GM23338 (cell line): ENCODE measurements around the gene ZBTB20. TPM values are rescaled to one million over a fixed set of nuclear protein-coding genes. Genes with fewer than 3 reads are reported as not detected.
A peak's percentile ranks its signal among the peaks of the same experiment; 100 is the strongest.

Experiments used
- ATAC-seq: fragments of 200-7000 bp; cut with Tn5 transposase; 3 replicates; pipeline ENCODE4 v1.9.1; 2020
- DNase-seq: peaks from one replicate; pipeline ENCODE4 v3.0.0-alpha.2; 2015; ENCODE audit warnings: low spot score
- H2AFZ ChIP-seq: fragments of 200-600 bp; sonication (generic); 2 replicates; pipeline ENCODE4 v1.8.0; 2016; ENCODE audit warnings: antibody characterized with exemption, mild to moderate bottlenecking, moderate library complexity
- H3F3A ChIP-seq: fragments of 200-600 bp; sonication (generic); replicated peaks from 2 replicates; pipeline ENCODE4 v1.8.0; 2017; ENCODE audit warnings: antibody characterized with exemption, mixed run types, low read depth
- H3K27ac ChIP-seq: fragments of 200-600 bp; sonication (generic); 2 replicates; pipeline ENCODE4 v1.6.1; 2016; ENCODE audit warnings: low read depth
- H3K27me3 ChIP-seq: fragments of 200-600 bp; sonication (generic); 2 replicates; pipeline ENCODE4 v1.8.0; 2016; ENCODE audit warnings: mild to moderate bottlenecking, mixed run types, moderate library complexity; ENCODE audit not compliant: insufficient read depth
- H3K36me3 ChIP-seq: fragments of 200-600 bp; sonication (generic); 2 replicates; pipeline ENCODE4 v1.8.0; 2016; ENCODE audit warnings: mild to moderate bottlenecking; ENCODE audit not compliant: insufficient read depth
- H3K4me1 ChIP-seq: fragments of 200-600 bp; sonication (generic); 2 replicates; pipeline ENCODE4 v1.8.0; 2016; ENCODE audit warnings: mild to moderate bottlenecking, moderate library complexity; ENCODE audit not compliant: insufficient read depth
- H3K4me2 ChIP-seq: fragments of 200-600 bp; sonication (generic); 2 replicates; pipeline ENCODE4 v1.7.1; 2017; ENCODE audit warnings: mixed run types
- H3K4me3 ChIP-seq: fragments of 200-600 bp; sonication (generic); 2 replicates; pipeline ENCODE4 v1.6.1; 2016; ENCODE audit warnings: mixed run types
- H3K79me2 ChIP-seq: fragments of 200-600 bp; sonication (generic); replicated peaks from 2 replicates; pipeline ENCODE4 v1.8.0; 2017; ENCODE audit warnings: mild to moderate bottlenecking; ENCODE audit not compliant: insufficient read depth
- H3K9me2 ChIP-seq: fragments of 200-600 bp; sonication (generic); 2 replicates; pipeline ENCODE4 v1.8.0; 2017; ENCODE audit not compliant: insufficient read depth
- H4K20me1 ChIP-seq: fragments of 200-600 bp; sonication (generic); replicated peaks from 2 replicates; pipeline ENCODE4 v1.8.0; 2017; ENCODE audit warnings: mild to moderate bottlenecking; ENCODE audit not compliant: insufficient read depth
- H3K27ac Mint-ChIP-seq: 2 replicates; pipeline ENCODE4 v1.8.0; 2020; ENCODE audit warnings: inconsistent platforms, mild to moderate bottlenecking, moderate library complexity, mixed read lengths
- H3K27me3 Mint-ChIP-seq: 3 replicates; pipeline ENCODE4 v1.8.0; 2022; ENCODE audit warnings: low read depth, mild to moderate bottlenecking, moderate library complexity, mixed read lengths, inconsistent platforms; ENCODE audit not compliant: insufficient read depth, poor library complexity
- H3K36me3 Mint-ChIP-seq: 3 replicates; pipeline ENCODE4 v1.8.0; 2021; ENCODE audit warnings: low read depth, mild to moderate bottlenecking, inconsistent platforms, moderate library complexity, mixed read lengths
- H3K4me1 Mint-ChIP-seq: 3 replicates; pipeline ENCODE4 v1.8.0; 2020; ENCODE audit warnings: mild to moderate bottlenecking, inconsistent platforms, mixed read lengths
- H3K4me3 Mint-ChIP-seq: 3 replicates; pipeline ENCODE4 v1.8.0; 2021; ENCODE audit warnings: moderate library complexity, mild to moderate bottlenecking, inconsistent platforms, mixed read lengths
- H3K9me3 Mint-ChIP-seq: 3 replicates; pipeline ENCODE4 v1.8.0; 2020; ENCODE audit warnings: moderate library complexity, mild to moderate bottlenecking, inconsistent platforms, mixed read lengths
- CREB1 ChIP-seq: fragments of 250-450 bp; sonication (Bioruptor Pico); IDR thresholded peaks from 2 replicates; pipeline ENCODE4 v1.5.0; 2020; ENCODE audit warnings: low read depth, mild to moderate bottlenecking, moderate library complexity
- EZH2 ChIP-seq: fragments of 200-600 bp; sonication (generic); IDR thresholded peaks from one replicate; pipeline ENCODE4 v1.8.0; 2017; ENCODE audit warnings: antibody characterized with exemption, mild to moderate bottlenecking, low read depth; ENCODE audit not compliant: unreplicated experiment
- EZH2phosphoT487 ChIP-seq: fragments of 200-600 bp; sonication (generic); IDR thresholded peaks from one replicate; pipeline ENCODE4 v1.8.1; 2018; ENCODE audit warnings: antibody characterized with exemption; ENCODE audit not compliant: unreplicated experiment
- JUNB ChIP-seq: IDR thresholded peaks from one replicate; pipeline ENCODE4 v1.6.1; 2016; ENCODE audit warnings: antibody characterized with exemption; ENCODE audit not compliant: unreplicated experiment
- NANOG ChIP-seq: IDR thresholded peaks from 2 replicates; pipeline ENCODE4 v1.6.1; 2016; ENCODE audit warnings: antibody characterized with exemption, borderline replicate concordance
- POLR2AphosphoS5 ChIP-seq: IDR thresholded peaks from 2 replicates; pipeline ENCODE4 v1.6.1; 2016; ENCODE audit warnings: antibody characterized with exemption, low read depth
- STAT1 ChIP-seq: IDR thresholded peaks from one replicate; pipeline ENCODE4 v1.6.1; 2016; ENCODE audit warnings: antibody characterized with exemption; ENCODE audit not compliant: unreplicated experiment
- ZNF114 ChIP-seq: fragments of 250-450 bp; sonication (Bioruptor Pico); IDR thresholded peaks from 2 replicates; pipeline ENCODE4 v1.5.0; 2020; ENCODE audit warnings: mild to moderate bottlenecking, moderate library complexity
- ZNF331 ChIP-seq: fragments of 250-450 bp; sonication (Bioruptor Pico); IDR thresholded peaks from 2 replicates; pipeline ENCODE4 v1.5.0; 2020; ENCODE audit warnings: low read depth, mild to moderate bottlenecking, moderate library complexity
- polyA plus RNA-seq: library from polyadenylated mRNA; unstranded; fragments of >200 nt; fragmentation: Nextera tagmentation; extraction: Ambion mirVana; gene quantifications from 2 replicates; pipeline ENCODE4 v1.2.1, GENCODE V29; 2016
- total RNA-seq: library from RNA; depleted of rRNA; stranded (reverse); fragments of >200 nt; shearing (Covaris generic); gene quantifications from 2 replicates; pipeline ENCODE4 v1.2.3, GENCODE V29; 2014
- TF ChIP-seq, protein P1 (sequence below): IDR thresholded peaks from 2 replicates; pipeline ENCODE4 v1.6.1; 2016; ENCODE audit warnings: antibody characterized with exemption
- TF ChIP-seq, protein P2 (sequence below): IDR thresholded peaks from one replicate; pipeline ENCODE4 v1.6.1; 2018; ENCODE audit warnings: antibody characterized with exemption; ENCODE audit not compliant: unreplicated experiment
- TF ChIP-seq, protein P3 (sequence below), 2 experiments: fragments of 200-600 bp in 1 of 2; sonication (generic) in 1 of 2; conservative IDR thresholded peaks; 2 replicates each; pipeline versions ENCODE4 v1.5.1 to v1.6.1; 2016 to 2017; ENCODE audit warnings: antibody characterized with exemption in 2 of 2, low read depth in 2 of 2, mild to moderate bottlenecking in 2 of 2, moderate library complexity in 1 of 2
- TF ChIP-seq, protein P4 (sequence below): fragments of 250-450 bp; sonication (Bioruptor Pico); IDR thresholded peaks from 2 replicates; pipeline ENCODE4 v1.5.0; 2020; ENCODE audit warnings: mild to moderate bottlenecking, moderate library complexity

The ZBTB20 gene
- total and polyA plus RNA-seq, 2 experiments from 2014 or later = 2.0 to 3.3 TPM

DNA sequence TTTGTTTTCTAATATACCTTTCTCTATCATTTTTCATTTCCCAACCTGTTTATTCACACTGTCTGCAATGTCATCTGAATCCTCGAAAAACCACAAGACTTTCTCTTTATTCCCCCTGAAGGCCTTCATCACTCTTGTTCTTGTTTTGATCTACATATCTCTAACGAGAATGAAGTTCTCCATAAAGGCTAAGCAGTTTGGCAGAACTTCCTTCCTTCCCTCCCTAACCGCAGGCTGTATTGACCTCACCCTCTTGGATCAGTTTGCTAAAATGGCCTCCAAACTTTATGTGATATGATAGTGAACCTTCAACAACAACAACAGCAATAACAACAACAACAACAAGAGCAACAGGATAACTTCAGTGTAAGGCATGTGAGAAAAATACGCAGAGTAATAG lies 460.5 kb downstream of the ZBTB20 start (continued):
- TF ChIP-seq EZH2 = no peak
- TF ChIP-seq STAT1 = no peak
- no peak for TF ChIP-seq ZNF114
- no peak for TF ChIP-seq EZH2phosphoT487
- TF ChIP-seq, protein P1, sequence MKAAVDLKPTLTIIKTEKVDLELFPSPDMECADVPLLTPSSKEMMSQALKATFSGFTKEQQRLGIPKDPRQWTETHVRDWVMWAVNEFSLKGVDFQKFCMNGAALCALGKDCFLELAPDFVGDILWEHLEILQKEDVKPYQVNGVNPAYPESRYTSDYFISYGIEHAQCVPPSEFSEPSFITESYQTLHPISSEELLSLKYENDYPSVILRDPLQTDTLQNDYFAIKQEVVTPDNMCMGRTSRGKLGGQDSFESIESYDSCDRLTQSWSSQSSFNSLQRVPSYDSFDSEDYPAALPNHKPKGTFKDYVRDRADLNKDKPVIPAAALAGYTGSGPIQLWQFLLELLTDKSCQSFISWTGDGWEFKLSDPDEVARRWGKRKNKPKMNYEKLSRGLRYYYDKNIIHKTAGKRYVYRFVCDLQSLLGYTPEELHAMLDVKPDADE = no peak

DNA sequence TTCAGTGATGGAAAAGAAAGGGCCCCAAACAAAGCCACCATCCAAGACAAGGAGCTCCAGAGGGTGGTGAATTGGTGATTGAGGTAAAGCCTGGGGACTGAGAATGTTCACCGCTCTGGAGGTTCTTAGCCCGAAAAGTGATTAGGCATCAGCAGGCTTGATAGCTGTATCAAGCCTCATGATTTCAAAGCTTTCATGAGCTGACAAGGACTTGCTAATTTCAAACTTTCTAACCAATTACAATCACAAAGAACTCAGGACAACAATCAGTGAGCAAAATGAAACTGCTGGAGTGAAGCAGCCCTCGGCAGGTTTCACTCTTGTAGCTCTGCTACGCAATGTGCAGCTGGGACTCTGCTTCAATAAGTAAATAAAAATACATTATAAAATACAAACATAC lies 461.9 kb downstream of the ZBTB20 start:
- H3K36me3 ChIP-seq = no peaks in the 10 kb centered on the region
- no peaks in the 10 kb centered on the region for H3K9me3 Mint-ChIP-seq
- no peak overlapping the region for H3K4me3 Mint-ChIP-seq
- no peak overlapping the region for H3K27ac ChIP-seq
- H3K27me3 Mint-ChIP-seq = peaks cover 4% of the 10 kb centered on the region
- H3K4me2 ChIP-seq = peak overlapping the region; percentile 58
- no peaks in the 10 kb centered on the region for H4K20me1 ChIP-seq
- no peaks in the 10 kb centered on the region for H3F3A ChIP-seq
- no peak overlapping the region for H3K4me3 ChIP-seq
- H3K9me2 ChIP-seq = no peaks in the 10 kb centered on the region
- ATAC-seq (peak; percentile 55), DNase-seq (peak; percentile 12)
- peaks cover 26% of the 10 kb centered on the region for H3K4me1 ChIP-seq
- no peaks in the 10 kb centered on the region for H3K36me3 Mint-ChIP-seq
- peak overlapping the region; percentile 34; the same call in 1 of the 2 replicates for H2AFZ ChIP-seq
- no peaks in the 10 kb centered on the region for H3K79me2 ChIP-seq
- peak overlapping the region; percentile 13; the same call in 1 of the 2 replicates for H3K27ac Mint-ChIP-seq
- no peak for TF ChIP-seq ZNF114
- TF ChIP-seq, protein P2, sequence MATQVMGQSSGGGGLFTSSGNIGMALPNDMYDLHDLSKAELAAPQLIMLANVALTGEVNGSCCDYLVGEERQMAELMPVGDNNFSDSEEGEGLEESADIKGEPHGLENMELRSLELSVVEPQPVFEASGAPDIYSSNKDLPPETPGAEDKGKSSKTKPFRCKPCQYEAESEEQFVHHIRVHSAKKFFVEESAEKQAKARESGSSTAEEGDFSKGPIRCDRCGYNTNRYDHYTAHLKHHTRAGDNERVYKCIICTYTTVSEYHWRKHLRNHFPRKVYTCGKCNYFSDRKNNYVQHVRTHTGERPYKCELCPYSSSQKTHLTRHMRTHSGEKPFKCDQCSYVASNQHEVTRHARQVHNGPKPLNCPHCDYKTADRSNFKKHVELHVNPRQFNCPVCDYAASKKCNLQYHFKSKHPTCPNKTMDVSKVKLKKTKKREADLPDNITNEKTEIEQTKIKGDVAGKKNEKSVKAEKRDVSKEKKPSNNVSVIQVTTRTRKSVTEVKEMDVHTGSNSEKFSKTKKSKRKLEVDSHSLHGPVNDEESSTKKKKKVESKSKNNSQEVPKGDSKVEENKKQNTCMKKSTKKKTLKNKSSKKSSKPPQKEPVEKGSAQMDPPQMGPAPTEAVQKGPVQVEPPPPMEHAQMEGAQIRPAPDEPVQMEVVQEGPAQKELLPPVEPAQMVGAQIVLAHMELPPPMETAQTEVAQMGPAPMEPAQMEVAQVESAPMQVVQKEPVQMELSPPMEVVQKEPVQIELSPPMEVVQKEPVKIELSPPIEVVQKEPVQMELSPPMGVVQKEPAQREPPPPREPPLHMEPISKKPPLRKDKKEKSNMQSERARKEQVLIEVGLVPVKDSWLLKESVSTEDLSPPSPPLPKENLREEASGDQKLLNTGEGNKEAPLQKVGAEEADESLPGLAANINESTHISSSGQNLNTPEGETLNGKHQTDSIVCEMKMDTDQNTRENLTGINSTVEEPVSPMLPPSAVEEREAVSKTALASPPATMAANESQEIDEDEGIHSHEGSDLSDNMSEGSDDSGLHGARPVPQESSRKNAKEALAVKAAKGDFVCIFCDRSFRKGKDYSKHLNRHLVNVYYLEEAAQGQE = no peak
- no peak for TF ChIP-seq ZNF331 (CRISPR knock-in tag)
- no peak for TF ChIP-seq NANOG
- TF ChIP-seq, protein P3, sequence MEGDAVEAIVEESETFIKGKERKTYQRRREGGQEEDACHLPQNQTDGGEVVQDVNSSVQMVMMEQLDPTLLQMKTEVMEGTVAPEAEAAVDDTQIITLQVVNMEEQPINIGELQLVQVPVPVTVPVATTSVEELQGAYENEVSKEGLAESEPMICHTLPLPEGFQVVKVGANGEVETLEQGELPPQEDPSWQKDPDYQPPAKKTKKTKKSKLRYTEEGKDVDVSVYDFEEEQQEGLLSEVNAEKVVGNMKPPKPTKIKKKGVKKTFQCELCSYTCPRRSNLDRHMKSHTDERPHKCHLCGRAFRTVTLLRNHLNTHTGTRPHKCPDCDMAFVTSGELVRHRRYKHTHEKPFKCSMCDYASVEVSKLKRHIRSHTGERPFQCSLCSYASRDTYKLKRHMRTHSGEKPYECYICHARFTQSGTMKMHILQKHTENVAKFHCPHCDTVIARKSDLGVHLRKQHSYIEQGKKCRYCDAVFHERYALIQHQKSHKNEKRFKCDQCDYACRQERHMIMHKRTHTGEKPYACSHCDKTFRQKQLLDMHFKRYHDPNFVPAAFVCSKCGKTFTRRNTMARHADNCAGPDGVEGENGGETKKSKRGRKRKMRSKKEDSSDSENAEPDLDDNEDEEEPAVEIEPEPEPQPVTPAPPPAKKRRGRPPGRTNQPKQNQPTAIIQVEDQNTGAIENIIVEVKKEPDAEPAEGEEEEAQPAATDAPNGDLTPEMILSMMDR (conservative IDR thresholded peaks at IDR 0.05; ENCODE audit: low read depth in 2 of 2) = no peak
- no peak for TF ChIP-seq POLR2AphosphoS5
- TF ChIP-seq CREB1 (CRISPR knock-in tag) = no peak
- TF ChIP-seq, protein P4, sequence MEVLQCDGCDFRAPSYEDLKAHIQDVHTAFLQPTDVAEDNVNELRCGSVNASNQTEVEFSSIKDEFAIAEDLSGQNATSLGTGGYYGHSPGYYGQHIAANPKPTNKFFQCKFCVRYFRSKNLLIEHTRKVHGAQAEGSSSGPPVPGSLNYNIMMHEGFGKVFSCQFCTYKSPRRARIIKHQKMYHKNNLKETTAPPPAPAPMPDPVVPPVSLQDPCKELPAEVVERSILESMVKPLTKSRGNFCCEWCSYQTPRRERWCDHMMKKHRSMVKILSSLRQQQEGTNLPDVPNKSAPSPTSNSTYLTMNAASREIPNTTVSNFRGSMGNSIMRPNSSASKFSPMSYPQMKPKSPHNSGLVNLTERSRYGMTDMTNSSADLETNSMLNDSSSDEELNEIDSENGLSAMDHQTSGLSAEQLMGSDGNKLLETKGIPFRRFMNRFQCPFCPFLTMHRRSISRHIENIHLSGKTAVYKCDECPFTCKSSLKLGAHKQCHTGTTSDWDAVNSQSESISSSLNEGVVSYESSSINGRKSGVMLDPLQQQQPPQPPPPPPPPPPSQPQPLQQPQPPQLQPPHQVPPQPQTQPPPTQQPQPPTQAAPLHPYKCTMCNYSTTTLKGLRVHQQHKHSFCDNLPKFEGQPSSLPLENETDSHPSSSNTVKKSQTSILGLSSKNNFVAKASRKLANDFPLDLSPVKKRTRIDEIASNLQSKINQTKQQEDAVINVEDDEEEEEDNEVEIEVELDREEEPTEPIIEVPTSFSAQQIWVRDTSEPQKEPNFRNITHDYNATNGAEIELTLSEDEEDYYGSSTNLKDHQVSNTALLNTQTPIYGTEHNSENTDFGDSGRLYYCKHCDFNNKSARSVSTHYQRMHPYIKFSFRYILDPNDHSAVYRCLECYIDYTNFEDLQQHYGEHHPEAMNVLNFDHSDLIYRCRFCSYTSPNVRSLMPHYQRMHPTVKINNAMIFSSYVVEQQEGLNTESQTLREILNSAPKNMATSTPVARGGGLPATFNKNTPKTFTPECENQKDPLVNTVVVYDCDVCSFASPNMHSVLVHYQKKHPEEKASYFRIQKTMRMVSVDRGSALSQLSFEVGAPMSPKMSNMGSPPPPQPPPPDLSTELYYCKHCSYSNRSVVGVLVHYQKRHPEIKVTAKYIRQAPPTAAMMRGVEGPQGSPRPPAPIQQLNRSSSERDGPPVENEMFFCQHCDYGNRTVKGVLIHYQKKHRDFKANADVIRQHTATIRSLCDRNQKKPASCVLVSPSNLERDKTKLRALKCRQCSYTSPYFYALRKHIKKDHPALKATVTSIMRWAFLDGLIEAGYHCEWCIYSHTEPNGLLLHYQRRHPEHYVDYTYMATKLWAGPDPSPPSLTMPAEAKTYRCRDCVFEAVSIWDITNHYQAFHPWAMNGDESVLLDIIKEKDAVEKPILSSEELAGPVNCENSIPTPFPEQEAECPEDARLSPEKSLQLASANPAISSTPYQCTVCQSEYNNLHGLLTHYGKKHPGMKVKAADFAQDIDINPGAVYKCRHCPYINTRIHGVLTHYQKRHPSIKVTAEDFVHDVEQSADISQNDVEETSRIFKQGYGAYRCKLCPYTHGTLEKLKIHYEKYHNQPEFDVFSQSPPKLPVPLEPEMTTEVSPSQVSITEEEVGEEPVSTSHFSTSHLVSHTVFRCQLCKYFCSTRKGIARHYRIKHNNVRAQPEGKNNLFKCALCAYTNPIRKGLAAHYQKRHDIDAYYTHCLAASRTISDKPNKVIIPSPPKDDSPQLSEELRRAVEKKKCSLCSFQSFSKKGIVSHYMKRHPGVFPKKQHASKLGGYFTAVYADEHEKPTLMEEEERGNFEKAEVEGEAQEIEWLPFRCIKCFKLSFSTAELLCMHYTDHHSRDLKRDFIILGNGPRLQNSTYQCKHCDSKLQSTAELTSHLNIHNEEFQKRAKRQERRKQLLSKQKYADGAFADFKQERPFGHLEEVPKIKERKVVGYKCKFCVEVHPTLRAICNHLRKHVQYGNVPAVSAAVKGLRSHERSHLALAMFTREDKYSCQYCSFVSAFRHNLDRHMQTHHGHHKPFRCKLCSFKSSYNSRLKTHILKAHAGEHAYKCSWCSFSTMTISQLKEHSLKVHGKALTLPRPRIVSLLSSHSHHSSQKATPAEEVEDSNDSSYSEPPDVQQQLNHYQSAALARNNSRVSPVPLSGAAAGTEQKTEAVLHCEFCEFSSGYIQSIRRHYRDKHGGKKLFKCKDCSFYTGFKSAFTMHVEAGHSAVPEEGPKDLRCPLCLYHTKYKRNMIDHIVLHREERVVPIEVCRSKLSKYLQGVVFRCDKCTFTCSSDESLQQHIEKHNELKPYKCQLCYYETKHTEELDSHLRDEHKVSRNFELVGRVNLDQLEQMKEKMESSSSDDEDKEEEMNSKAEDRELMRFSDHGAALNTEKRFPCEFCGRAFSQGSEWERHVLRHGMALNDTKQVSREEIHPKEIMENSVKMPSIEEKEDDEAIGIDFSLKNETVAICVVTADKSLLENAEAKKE = no peak
- no peak for TF ChIP-seq JUNB
- TF ChIP-seq EZH2phosphoT487 = no peak
- no peak for TF ChIP-seq STAT1
- no peak for TF ChIP-seq EZH2
- H3K4me1 Mint-ChIP-seq = peaks cover 19% of the 10 kb centered on the region
- H3K27me3 ChIP-seq = no peaks in the 10 kb centered on the region
